Hepatocyte (in vitro differentiated cells): ENCODE measurements around the gene WDR87. TPM values are rescaled to one million over a fixed set of nuclear protein-coding genes. Genes with fewer than 3 reads are reported as not detected.

Experiments
- DNase-seq: peaks from one replicate; pipeline ENCODE4 v3.0.0-alpha.2; 2016; ENCODE audit warnings: low spot score
- H2AFZ ChIP-seq: fragments of 200-600 bp; sonication (generic); 2 replicates; pipeline ENCODE4 v1.6.0; 2016; ENCODE audit warnings: antibody characterized with exemption, mild to moderate bottlenecking
- H3K27ac ChIP-seq: fragments of 200-600 bp; sonication (generic); 2 replicates; pipeline ENCODE4 v1.5.1; 2016; ENCODE audit warnings: mild to moderate bottlenecking
- H3K27me3 ChIP-seq: fragments of 200-600 bp; sonication (generic); 2 replicates; pipeline ENCODE4 v1.6.1; 2016
- H3K36me3 ChIP-seq: fragments of 200-600 bp; sonication (generic); replicated peaks from 2 replicates; pipeline ENCODE4 v1.5.1; 2016; ENCODE audit warnings: low read depth; ENCODE audit not compliant: insufficient read depth
- H3K4me1 ChIP-seq: fragments of 200-600 bp; sonication (generic); 2 replicates; pipeline ENCODE4 v1.5.1; 2016; ENCODE audit warnings: mild to moderate bottlenecking, moderate library complexity; ENCODE audit not compliant: insufficient read depth
- H3K4me2 ChIP-seq: fragments of 200-600 bp; sonication (generic); 2 replicates; pipeline ENCODE4 v1.6.0; 2016
- H3K4me3 ChIP-seq: fragments of 200-600 bp; sonication (generic); 2 replicates; pipeline ENCODE4 v1.5.1; 2016; ENCODE audit warnings: mild to moderate bottlenecking
- H3K79me2 ChIP-seq: fragments of 200-600 bp; sonication (generic); 2 replicates; pipeline ENCODE4 v1.6.0; 2017; ENCODE audit warnings: mild to moderate bottlenecking
- H3K9me2 ChIP-seq: fragments of 200-600 bp; sonication (generic); replicated peaks from 2 replicates; pipeline ENCODE4 v1.6.0; 2017; ENCODE audit warnings: mild to moderate bottlenecking; ENCODE audit not compliant: insufficient read depth
- H3K9me3 ChIP-seq: fragments of 200-600 bp; sonication (generic); 2 replicates; pipeline ENCODE4 v1.5.1; 2016; ENCODE audit warnings: low read depth, mild to moderate bottlenecking
- H4K20me1 ChIP-seq: fragments of 200-600 bp; sonication (generic); 2 replicates; pipeline ENCODE4 v1.6.0; 2016; ENCODE audit warnings: mild to moderate bottlenecking; ENCODE audit not compliant: insufficient read depth, poor library complexity, severe bottlenecking
- CTCF ChIP-seq: fragments of 200-600 bp; sonication (generic); IDR thresholded peaks from 2 replicates; pipeline ENCODE4 v1.5.1; 2016; ENCODE audit warnings: antibody characterized with exemption, mild to moderate bottlenecking; ENCODE audit not compliant: poor library complexity
- EZH2 ChIP-seq: fragments of 200-600 bp; sonication (generic); IDR thresholded peaks from 2 replicates; pipeline ENCODE4 v1.6.1; 2016; ENCODE audit warnings: antibody characterized with exemption, mild to moderate bottlenecking, borderline replicate concordance
- EZH2phosphoT487 ChIP-seq: fragments of 200-600 bp; sonication (generic); IDR thresholded peaks from one replicate; pipeline ENCODE4 v1.6.1; 2018; ENCODE audit warnings: antibody characterized with exemption, mild to moderate bottlenecking, low read depth, moderate library complexity; ENCODE audit not compliant: unreplicated experiment, severe bottlenecking
- WGBS: methylation state at CpG from one replicate; pipeline ENCODE4 v1.1.6; 2016; ENCODE audit warnings: low lambda C conversion rate; ENCODE audit errors: missing lambda C conversion rate; 5-methylcytosine and 5-hydroxymethylcytosine counted together
- polyA plus RNA-seq: library from polyadenylated mRNA; unstranded; fragments of >200 nt; fragmentation: Nextera tagmentation; extraction: Ambion mirVana; gene quantifications from 2 replicates; pipeline ENCODE4 v1.2.1, GENCODE V29; 2016
- total RNA-seq: library from RNA; depleted of rRNA; stranded (reverse); fragments of >200 nt; gene quantifications from 2 replicates; pipeline ENCODE4 v1.2.3, GENCODE V29; 2014

The WDR87 gene
- total and polyA plus RNA-seq, 2 experiments from 2014 or later, result not detected

DNA sequence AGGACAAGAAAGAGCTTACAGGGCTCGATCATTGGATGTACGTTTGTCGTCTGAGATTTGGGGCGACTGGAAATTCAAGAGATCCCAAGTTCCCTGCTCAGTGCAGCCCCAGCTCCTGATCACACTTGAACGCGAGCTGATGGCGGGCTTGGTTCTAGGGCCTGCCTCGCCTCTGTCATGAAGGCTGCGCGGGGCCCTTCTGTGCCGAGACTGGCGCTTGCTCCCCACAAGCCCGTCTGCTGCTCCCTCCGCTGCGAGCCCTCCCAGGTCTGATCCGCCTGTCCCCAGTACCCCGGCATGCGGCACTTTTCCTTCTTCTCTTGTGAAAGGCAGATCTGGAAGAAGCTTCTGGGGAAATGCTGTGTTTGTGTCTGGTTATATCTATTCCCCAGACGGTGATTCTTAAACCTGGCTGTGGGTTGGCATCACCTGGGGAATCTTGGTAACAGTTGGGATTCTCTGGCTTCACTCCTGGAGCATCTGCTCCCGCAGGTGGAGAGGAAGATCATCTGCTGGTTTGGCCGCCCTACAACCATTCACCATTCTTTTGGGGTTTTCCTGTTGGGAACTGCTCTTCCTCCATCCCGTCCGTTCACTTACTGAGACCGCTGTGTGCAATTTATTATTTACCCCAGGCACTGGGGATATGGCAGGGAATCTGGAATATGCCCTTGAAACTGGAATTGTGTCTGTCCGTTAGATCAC is 44.2 kb upstream of the WDR87 start:
- WGBS, result 98% methylated on average over 25 of the region's 25 CpGs
- H3K27ac ChIP-seq, result no peak overlapping the region
- H3K9me2 ChIP-seq, result no peaks in the 10 kb centered on the region
- H3K79me2 ChIP-seq, result peaks cover 83% of the 10 kb centered on the region
- H3K9me3 ChIP-seq, result no peaks in the 10 kb centered on the region
- H3K27me3 ChIP-seq, result no peaks in the 10 kb centered on the region
- TF ChIP-seq EZH2phosphoT487 (no peak), EZH2 (no peak), CTCF (no peak)
- no peaks in the 10 kb centered on the region for H3K4me1 ChIP-seq
- peaks cover 5% of the 10 kb centered on the region for H4K20me1 ChIP-seq
- no peak for DNase-seq
- H3K4me2 ChIP-seq, result no peak overlapping the region
- H2AFZ ChIP-seq, result no peak overlapping the region
- H3K36me3 ChIP-seq, result no peaks in the 10 kb centered on the region
- H3K4me3 ChIP-seq, result no peak overlapping the region

DNA sequence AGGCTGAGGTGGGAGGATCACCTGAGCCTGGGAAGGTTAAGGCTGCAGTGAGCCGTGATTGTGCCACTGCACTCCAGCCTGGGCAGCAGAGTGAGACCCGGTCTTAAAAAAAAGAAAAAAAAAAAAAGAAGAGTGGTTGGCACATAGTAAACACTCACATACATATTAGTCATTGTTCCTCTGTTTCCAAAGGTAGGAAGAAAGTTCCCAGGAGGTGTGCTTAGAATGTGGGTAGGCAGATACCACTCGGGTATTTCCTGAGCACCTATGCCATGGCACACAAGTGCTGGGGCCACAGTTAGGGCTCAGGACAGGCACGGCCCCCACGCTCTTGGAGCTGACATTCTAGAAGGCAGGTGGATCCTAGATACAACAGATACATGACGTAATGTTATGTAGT is 42.0 kb upstream of the WDR87 start:
- Histone ChIP-seq H3K27ac (no peak overlapping the region), H3K9me2 (no peaks in the 10 kb centered on the region), H3K27me3 (no peaks in the 10 kb centered on the region), H3K4me3 (no peak overlapping the region), H3K4me1 (peaks cover 11% of the 10 kb centered on the region), H4K20me1 (peaks cover 7% of the 10 kb centered on the region), H3K79me2 (peaks cover 86% of the 10 kb centered on the region), H2AFZ (no peak overlapping the region), H3K4me2 (no peak overlapping the region), H3K9me3 (no peaks in the 10 kb centered on the region), H3K36me3 (no peaks in the 10 kb centered on the region)
- WGBS, result 93% methylated on average over 6 of the region's 6 CpGs
- TF ChIP-seq CTCF (no peak), EZH2phosphoT487 (no peak), EZH2 (no peak)
- DNase-seq, result no peak

DNA sequence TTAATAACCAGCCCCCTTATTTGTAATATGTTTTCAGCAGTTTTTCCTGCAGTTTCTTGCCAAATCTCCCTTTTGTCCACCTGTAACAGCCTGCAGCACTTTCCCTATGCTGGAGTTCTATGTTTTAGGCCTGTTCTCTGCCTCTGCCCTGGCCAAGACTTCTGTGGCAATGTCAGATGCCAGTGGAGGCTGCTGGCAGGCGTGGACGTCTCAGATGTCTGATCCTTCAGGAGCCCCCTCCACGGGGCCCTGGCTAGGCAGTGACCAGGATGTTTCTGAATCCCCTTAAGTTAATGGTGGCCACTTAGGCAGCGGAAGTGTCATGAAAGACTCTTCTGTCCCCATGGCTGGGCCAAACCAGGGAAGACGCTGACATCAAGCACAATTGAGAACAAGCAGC is 41.4 kb upstream of the WDR87 start:
- H3K4me1 ChIP-seq, result peaks cover 15% of the 10 kb centered on the region
- no peak overlapping the region for H2AFZ ChIP-seq
- peaks cover 5% of the 10 kb centered on the region for H4K20me1 ChIP-seq
- H3K4me3 ChIP-seq, result no peak overlapping the region
- H3K27ac ChIP-seq, result no peak overlapping the region
- no peak for TF ChIP-seq CTCF
- TF ChIP-seq EZH2phosphoT487, result no peak
- TF ChIP-seq EZH2, result no peak
- WGBS, result 91% methylated on average over 5 of the region's 5 CpGs
- H3K36me3 ChIP-seq, result no peaks in the 10 kb centered on the region
- H3K9me2 ChIP-seq, result no peaks in the 10 kb centered on the region
- peaks cover 81% of the 10 kb centered on the region for H3K79me2 ChIP-seq
- no peak for DNase-seq
- H3K27me3 ChIP-seq, result no peaks in the 10 kb centered on the region
- H3K9me3 ChIP-seq, result no peaks in the 10 kb centered on the region
- no peak overlapping the region for H3K4me2 ChIP-seq
